Retinal pigment epithelial cell (primary cell): Measurements from ENCODE around the gene SYNPR.

Experiments used
- DNase-seq: peaks from one replicate; pipeline ENCODE4 v3.0.0-alpha.2; 2010; ENCODE audit warnings: low read depth
- H3K4me3 ChIP-seq: 2 replicates; pipeline ENCODE4 v1.5.1; 2011; ENCODE audit warnings: mild to moderate bottlenecking, low read length, control low read depth, moderate library complexity
- TF ChIP-seq, protein P1 (sequence below): conservative IDR thresholded peaks from 2 replicates; pipeline ENCODE4 v1.5.1; 2011; ENCODE audit warnings: low read depth, low read length, control low read depth, inconsistent platforms

The SYNPR gene

DNA sequence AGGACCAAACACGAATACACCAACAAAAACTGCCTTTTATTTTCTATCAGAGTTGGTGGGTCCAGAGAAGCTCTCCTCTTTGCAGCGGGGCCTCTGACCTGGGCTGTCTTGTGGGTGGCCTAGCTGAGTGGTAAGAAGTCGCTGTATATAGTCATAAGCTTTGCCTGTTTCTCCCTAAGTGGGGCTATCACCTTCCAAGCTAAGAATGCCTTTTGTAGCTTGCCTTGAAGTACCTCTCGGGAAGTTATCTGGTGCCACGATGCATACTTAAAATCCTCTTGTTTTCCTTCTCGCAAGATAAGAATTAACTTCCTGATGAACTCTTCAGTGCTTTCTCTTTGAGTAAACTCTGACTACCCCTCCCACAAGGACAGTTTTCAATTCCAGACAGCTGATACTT, 178.8 kb downstream of the SYNPR start:
- TF ChIP-seq, protein P1, sequence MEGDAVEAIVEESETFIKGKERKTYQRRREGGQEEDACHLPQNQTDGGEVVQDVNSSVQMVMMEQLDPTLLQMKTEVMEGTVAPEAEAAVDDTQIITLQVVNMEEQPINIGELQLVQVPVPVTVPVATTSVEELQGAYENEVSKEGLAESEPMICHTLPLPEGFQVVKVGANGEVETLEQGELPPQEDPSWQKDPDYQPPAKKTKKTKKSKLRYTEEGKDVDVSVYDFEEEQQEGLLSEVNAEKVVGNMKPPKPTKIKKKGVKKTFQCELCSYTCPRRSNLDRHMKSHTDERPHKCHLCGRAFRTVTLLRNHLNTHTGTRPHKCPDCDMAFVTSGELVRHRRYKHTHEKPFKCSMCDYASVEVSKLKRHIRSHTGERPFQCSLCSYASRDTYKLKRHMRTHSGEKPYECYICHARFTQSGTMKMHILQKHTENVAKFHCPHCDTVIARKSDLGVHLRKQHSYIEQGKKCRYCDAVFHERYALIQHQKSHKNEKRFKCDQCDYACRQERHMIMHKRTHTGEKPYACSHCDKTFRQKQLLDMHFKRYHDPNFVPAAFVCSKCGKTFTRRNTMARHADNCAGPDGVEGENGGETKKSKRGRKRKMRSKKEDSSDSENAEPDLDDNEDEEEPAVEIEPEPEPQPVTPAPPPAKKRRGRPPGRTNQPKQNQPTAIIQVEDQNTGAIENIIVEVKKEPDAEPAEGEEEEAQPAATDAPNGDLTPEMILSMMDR = no peak
- DNase-seq = no peak
- H3K4me3 ChIP-seq = no peak overlapping the region

DNA sequence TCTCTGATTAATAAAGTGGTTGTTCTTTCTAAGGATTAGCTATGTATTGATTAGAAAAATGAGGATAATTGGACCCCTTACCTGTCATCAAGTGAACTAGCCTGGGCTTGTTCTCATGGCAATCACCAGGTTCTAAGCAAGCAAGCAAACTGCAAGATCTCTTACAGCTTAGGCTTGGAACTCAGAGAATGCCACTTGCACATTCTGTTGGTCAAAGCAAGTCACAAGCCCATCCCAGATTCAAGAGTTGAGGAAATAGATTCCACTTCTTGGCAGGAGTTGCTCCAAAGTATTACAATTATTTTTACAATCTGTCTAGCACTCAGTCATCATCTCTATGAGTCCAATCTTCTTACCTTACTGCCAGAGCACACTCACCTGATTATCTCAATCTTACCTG, 180.3 kb downstream of the SYNPR start:
- DNase-seq = no peak
- no peak overlapping the region for H3K4me3 ChIP-seq
- TF ChIP-seq, protein P1 = no peak

- no peak overlapping the region for H3K4me3 ChIP-seq
- DNase-seq = no peak
- TF ChIP-seq, protein P1 = no peak
Measured at GRCh38 chr3:63462732-63463131, 184.6 kb downstream of the SYNPR start.

DNA sequence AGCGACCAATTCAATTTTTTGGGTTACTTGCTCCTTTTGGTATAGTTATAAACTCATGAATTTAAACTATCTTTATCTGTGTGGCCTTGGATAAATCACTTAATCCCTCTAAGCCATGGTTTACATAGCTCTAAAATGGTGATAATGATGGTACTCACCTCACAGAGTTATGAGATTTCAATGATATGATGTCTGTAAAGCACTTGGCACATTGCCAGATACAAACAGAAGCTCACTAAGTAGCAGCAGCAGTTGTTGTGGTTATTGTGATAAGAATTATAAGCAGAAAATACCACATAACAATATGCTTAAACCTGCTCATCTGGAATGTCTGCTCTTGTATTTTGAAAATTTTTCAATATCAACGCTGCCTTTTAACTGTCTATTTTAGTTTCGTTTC, 189.3 kb downstream of the SYNPR start:
- TF ChIP-seq, protein P1 = no peak
- no peak overlapping the region for H3K4me3 ChIP-seq
- peak; percentile 36 for DNase-seq

GRCh38 chr3:63470745-63471144, 192.6 kb downstream of the SYNPR start:
- TF ChIP-seq, protein P1 = no peak
- DNase-seq = no peak

DNA sequence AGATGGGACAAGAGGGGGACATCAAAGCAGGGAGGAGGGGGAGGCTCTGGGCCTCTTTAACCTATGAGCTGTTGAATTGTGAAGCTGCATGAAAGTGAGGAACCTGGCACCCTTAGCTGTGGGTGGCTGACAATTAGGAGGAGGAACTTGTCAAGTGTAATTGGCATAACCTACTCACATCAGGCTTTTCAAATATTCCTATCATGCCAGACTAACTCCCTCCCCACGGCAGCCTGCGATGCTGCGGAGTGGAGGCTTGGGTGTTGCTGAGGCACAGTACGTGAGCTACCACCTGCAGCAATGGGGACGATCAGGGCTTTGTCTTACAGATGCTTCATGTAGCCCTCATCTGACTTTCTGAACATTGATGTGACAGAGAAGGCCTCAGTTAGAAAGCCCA, 193.7 kb downstream of the SYNPR start:
- no peak for DNase-seq
- no peak overlapping the region for H3K4me3 ChIP-seq

More at GRCh38 chr3:63470745-63471144, 192.6 kb downstream of the SYNPR start:
- H3K4me3 ChIP-seq = no peak overlapping the region

DNA sequence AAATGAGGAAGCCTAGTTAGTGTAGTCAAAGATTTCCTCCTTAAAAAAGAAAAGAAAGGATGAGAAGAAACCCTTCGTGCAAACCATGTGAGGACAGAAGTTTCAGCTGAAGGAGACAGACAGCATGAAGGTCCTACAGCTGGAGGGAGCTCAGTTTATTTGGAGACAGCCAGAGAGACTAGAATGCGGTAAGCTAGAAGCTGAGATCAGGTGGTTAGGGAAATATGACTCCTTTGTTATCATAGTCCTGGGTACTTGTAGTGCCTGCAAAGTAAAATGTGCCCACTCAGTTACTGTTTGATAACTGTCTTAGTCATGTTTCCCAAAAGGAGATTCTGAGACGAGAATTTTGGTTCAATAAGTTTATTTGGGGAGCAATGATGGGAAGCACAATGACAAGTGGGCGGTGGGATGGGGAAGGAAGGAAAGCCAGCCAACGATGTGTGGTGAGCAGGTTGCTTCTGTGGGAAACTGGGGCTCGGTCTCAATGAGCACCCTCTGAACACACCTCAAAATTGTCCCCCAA, 195.6 kb downstream of the SYNPR start:
- H3K4me3 ChIP-seq = no peak overlapping the region
- TF ChIP-seq, protein P1 = no peak
- DNase-seq = no peak

More for the DNA sequence above, 193.7 kb downstream of the SYNPR start:
- TF ChIP-seq, protein P1 = no peak
